ENCODE data around the gene FNDC3B.

FNDC3B gene

DNA sequence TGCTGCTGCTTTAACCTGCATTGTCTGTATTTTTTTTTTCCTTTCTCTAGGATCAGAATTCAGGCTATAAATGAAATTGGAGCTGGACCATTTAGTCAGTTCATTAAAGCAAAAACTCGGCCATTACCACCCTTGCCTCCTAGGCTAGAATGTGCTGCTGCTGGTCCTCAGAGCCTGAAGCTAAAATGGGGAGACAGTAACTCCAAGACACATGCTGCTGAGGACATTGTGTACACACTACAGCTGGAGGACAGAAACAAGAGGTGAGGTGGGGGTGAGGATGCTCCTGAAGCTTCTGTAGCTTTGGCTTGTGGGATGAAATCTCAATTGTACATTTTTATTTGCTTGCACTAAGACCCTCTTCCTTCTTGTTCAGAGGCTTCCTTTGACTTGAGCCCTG lies 323.2 kb downstream of the FNDC3B start:
- H3K9me3 ChIP-seq (ENCODE audit: low read length), result no peaks in the 10 kb centered on the region
- H3K9me2 ChIP-seq (ENCODE audit: low read depth, low read length), result no peaks in the 10 kb centered on the region
- no peak overlapping the region for H3K27ac ChIP-seq (ENCODE audit: low read depth, low read length, poor library complexity, severe bottlenecking)
- H3K36me3 ChIP-seq (ENCODE audit: insufficient read depth, low read length), result no peaks in the 10 kb centered on the region
- no peaks in the 10 kb centered on the region for H3K27me3 ChIP-seq (ENCODE audit: insufficient read depth, low read length)
- no peaks in the 10 kb centered on the region for H3K4me1 ChIP-seq (ENCODE audit: insufficient read depth, low read length, severe bottlenecking)
- no peaks in the 10 kb centered on the region for H3K79me2 ChIP-seq (ENCODE audit: insufficient read depth, low read length)
- TF ChIP-seq EZH2 (IDR thresholded peaks at IDR 0.05; ENCODE audit: borderline replicate concordance, low read length), result no peak
- TF ChIP-seq, protein P1, sequence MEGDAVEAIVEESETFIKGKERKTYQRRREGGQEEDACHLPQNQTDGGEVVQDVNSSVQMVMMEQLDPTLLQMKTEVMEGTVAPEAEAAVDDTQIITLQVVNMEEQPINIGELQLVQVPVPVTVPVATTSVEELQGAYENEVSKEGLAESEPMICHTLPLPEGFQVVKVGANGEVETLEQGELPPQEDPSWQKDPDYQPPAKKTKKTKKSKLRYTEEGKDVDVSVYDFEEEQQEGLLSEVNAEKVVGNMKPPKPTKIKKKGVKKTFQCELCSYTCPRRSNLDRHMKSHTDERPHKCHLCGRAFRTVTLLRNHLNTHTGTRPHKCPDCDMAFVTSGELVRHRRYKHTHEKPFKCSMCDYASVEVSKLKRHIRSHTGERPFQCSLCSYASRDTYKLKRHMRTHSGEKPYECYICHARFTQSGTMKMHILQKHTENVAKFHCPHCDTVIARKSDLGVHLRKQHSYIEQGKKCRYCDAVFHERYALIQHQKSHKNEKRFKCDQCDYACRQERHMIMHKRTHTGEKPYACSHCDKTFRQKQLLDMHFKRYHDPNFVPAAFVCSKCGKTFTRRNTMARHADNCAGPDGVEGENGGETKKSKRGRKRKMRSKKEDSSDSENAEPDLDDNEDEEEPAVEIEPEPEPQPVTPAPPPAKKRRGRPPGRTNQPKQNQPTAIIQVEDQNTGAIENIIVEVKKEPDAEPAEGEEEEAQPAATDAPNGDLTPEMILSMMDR (IDR thresholded peaks at IDR 0.05; ENCODE audit: low read length), result no peak
- H2AFZ ChIP-seq (ENCODE audit: low read length), result no peak overlapping the region
- no peak overlapping the region for H3K9ac ChIP-seq (ENCODE audit: low read length)
- no peaks in the 10 kb centered on the region for H4K20me1 ChIP-seq (ENCODE audit: insufficient read depth, low read length)
- H3K4me3 ChIP-seq (ENCODE audit: low read depth, low read length, poor library complexity, severe bottlenecking), result no peak overlapping the region
- no peak overlapping the region for H3K4me2 ChIP-seq (ENCODE audit: low read length)
- H3F3A ChIP-seq (ENCODE audit: insufficient read depth, low read length), result no peaks in the 10 kb centered on the region

DNA sequence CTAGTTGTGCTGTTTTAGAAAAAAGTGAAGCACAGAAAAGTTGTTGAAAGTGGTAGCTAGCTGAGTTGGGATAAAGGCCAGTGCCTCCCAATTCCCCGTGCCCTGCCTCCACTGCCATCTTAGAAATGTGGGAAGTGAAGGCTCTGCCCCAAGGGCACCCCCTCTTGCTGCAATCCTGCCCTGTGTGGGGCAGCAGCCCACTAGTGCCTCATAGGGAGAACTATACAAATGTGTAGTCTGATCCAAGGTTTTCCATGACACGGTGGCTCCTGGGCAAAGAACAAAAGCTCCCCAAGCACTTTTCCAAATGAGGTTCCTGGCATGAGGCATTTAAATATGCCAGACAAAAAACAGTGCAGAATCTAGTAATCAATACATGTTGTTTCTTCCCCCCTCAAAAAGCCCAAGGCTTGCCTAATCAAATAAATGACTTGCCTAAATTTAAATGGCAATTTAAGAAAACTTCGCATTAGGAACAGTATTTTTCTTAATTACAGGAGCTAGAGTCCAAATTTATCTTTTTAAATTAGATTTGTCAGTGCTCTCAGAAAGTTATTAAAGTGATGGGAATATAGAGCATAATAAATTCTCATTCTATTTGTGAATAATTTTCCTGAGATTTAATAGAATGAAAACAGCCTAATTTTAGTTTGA lies 325.1 kb downstream of the FNDC3B start:
- no peaks in the 10 kb centered on the region for H3F3A ChIP-seq (ENCODE audit: insufficient read depth, low read length)
- H3K9me3 ChIP-seq (ENCODE audit: low read length), result no peaks in the 10 kb centered on the region
- H3K9ac ChIP-seq (ENCODE audit: low read length), result no peak overlapping the region
- no peak overlapping the region for H3K4me3 ChIP-seq (ENCODE audit: low read depth, low read length, poor library complexity, severe bottlenecking)
- H3K4me1 ChIP-seq (ENCODE audit: insufficient read depth, low read length, severe bottlenecking), result no peaks in the 10 kb centered on the region
- no peak overlapping the region for H3K27ac ChIP-seq (ENCODE audit: low read depth, low read length, poor library complexity, severe bottlenecking)
- TF ChIP-seq, protein P1 (IDR thresholded peaks at IDR 0.05; ENCODE audit: low read length), result no peak
- no peak for TF ChIP-seq EZH2 (IDR thresholded peaks at IDR 0.05; ENCODE audit: borderline replicate concordance, low read length)
- no peaks in the 10 kb centered on the region for H4K20me1 ChIP-seq (ENCODE audit: insufficient read depth, low read length)
- no peaks in the 10 kb centered on the region for H3K36me3 ChIP-seq (ENCODE audit: insufficient read depth, low read length)
- no peak overlapping the region for H2AFZ ChIP-seq (ENCODE audit: low read length)
- no peak overlapping the region for H3K4me2 ChIP-seq (ENCODE audit: low read length)
- no peaks in the 10 kb centered on the region for H3K9me2 ChIP-seq (ENCODE audit: low read depth, low read length)
- H3K27me3 ChIP-seq (ENCODE audit: insufficient read depth, low read length), result no peaks in the 10 kb centered on the region
- no peaks in the 10 kb centered on the region for H3K79me2 ChIP-seq (ENCODE audit: insufficient read depth, low read length)

DNA sequence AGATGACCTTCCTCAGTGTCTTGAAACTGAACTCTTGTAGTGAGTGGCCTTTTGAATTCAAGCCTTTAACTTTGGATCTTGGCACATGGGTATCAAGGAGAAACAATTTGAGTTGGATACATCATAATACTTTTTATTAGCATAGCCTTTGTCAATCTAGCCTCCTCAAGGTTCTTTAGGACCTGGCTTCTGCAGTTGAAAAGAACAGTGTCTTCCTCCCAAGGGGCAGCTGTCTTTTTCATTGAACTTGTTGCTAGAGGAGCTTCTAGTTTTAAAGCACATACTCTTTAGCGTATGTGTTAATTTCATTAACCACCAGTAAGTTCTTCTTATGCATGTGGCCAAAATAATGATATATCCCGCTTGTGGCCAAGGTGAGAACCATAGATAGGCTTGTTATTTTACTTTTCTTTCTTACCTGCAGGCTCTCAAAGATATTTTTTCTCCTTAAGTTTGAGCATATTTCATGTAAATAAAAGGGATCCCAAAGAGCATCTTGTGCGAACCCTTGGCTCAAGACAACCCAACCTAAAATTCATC lies 325.7 kb downstream of the FNDC3B start:
- H3K27ac ChIP-seq (ENCODE audit: low read depth, low read length, poor library complexity, severe bottlenecking), result no peak overlapping the region

More for the DNA sequence above, 325.7 kb downstream of the FNDC3B start:
- no peak overlapping the region for H3K9ac ChIP-seq (ENCODE audit: low read length)
- H3K79me2 ChIP-seq (ENCODE audit: insufficient read depth, low read length), result no peaks in the 10 kb centered on the region
- no peaks in the 10 kb centered on the region for H4K20me1 ChIP-seq (ENCODE audit: insufficient read depth, low read length)
- no peaks in the 10 kb centered on the region for H3K9me3 ChIP-seq (ENCODE audit: low read length)
- H3K4me3 ChIP-seq (ENCODE audit: low read depth, low read length, poor library complexity, severe bottlenecking), result no peak overlapping the region
- H3K9me2 ChIP-seq (ENCODE audit: low read depth, low read length), result no peaks in the 10 kb centered on the region
- H3F3A ChIP-seq (ENCODE audit: insufficient read depth, low read length), result no peaks in the 10 kb centered on the region
- no peaks in the 10 kb centered on the region for H3K4me1 ChIP-seq (ENCODE audit: insufficient read depth, low read length, severe bottlenecking)
- TF ChIP-seq, protein P1 (IDR thresholded peaks at IDR 0.05; ENCODE audit: low read length), result no peak
- no peak for TF ChIP-seq EZH2 (IDR thresholded peaks at IDR 0.05; ENCODE audit: borderline replicate concordance, low read length)
- no peak overlapping the region for H3K4me2 ChIP-seq (ENCODE audit: low read length)
- no peaks in the 10 kb centered on the region for H3K27me3 ChIP-seq (ENCODE audit: insufficient read depth, low read length)
- H2AFZ ChIP-seq (ENCODE audit: low read length), result no peak overlapping the region
- no peaks in the 10 kb centered on the region for H3K36me3 ChIP-seq (ENCODE audit: insufficient read depth, low read length)

All from OCI-LY1 (cell line).